HEK293 (cell line): ENCODE measurements around the gene AFG1L.

Source experiments
- CTCF ChIA-PET: fragments of 350-600 bp; formaldehyde crosslinking; extraction: SDS; loops from one replicate; lab custom pipeline; 2021; ENCODE audit warnings: antibody characterized with exemption; lab: Yijun Ruan, JAX
- POLR2A ChIA-PET: fragments of 300-600 bp; formaldehyde crosslinking; extraction: SDS; loops from one replicate; lab custom pipeline; 2020; ENCODE audit warnings: antibody characterized with exemption, inconsistent platforms; lab: Yijun Ruan, JAX
- H3K27ac ChIP-seq: fragments of 200-500 bp; sonication (Bioruptor generic); 2 replicates; pipeline ENCODE4 v1.5.1; 2014; ENCODE audit warnings: low read depth, low read length, control low read depth, inconsistent platforms; ENCODE audit errors: extremely low read depth
- H3K36me3 ChIP-seq, 2 experiments: fragments of 200-500 bp in 1 of 2; sonication (Bioruptor generic) in 1 of 2; 1 replicate in 1 of 2; 2 replicates in 1 of 2; pipeline ENCODE4 v1.5.1; 2014 to 2017; ENCODE audit warnings: inconsistent platforms in 2 of 2, low read length in 2 of 2; ENCODE audit not compliant: control insufficient read depth in 2 of 2, insufficient read depth in 1 of 2
- H3K4me1 ChIP-seq: fragments of 200-500 bp; sonication (Bioruptor generic); 2 replicates; pipeline ENCODE4 v1.5.1; 2014; ENCODE audit warnings: mild to moderate bottlenecking, low read length, inconsistent platforms; ENCODE audit not compliant: control insufficient read depth, insufficient read depth
- H3K4me3 ChIP-seq: 2 replicates; pipeline ENCODE4 v1.5.1; 2011; ENCODE audit warnings: low read depth, mild to moderate bottlenecking, control low read depth, low read length, moderate library complexity
- H3K9me3 ChIP-seq: fragments of 200-500 bp; sonication (Bioruptor generic); 2 replicates; pipeline ENCODE4 v1.5.1; 2014; ENCODE audit warnings: low read depth, low read length, inconsistent platforms; ENCODE audit not compliant: control insufficient read depth, insufficient read depth
- KLF7 ChIP-seq: fragments of 450-650 bp; formaldehyde crosslinking; IDR thresholded peaks from 2 replicates; pipeline ENCODE4 v1.5.1; 2016; ENCODE audit warnings: missing biosample characterization, missing genetic modification characterization, borderline replicate concordance
- SP3 ChIP-seq: fragments of 450-650 bp; formaldehyde crosslinking; IDR thresholded peaks from 2 replicates; pipeline ENCODE4 v1.5.1; 2016; ENCODE audit warnings: missing biosample characterization, missing genetic modification characterization
- SP7 ChIP-seq: fragments of 450-650 bp; formaldehyde crosslinking; IDR thresholded peaks from 2 replicates; pipeline ENCODE4 v1.5.1; 2016; ENCODE audit warnings: missing biosample characterization, missing genetic modification characterization
- ZBTB21 ChIP-seq: fragments of 450-650 bp; formaldehyde crosslinking; IDR thresholded peaks from 2 replicates; pipeline ENCODE4 v1.5.1; 2017; ENCODE audit warnings: missing biosample characterization, missing genetic modification characterization
- ZNF112 ChIP-seq: fragments of 450-650 bp; formaldehyde crosslinking; IDR thresholded peaks from 2 replicates; pipeline ENCODE4 v1.5.0; 2017; ENCODE audit warnings: missing biosample characterization, missing genetic modification characterization
- ZNF175 ChIP-seq: fragments of 450-650 bp; formaldehyde crosslinking; IDR thresholded peaks from 2 replicates; pipeline ENCODE4 v1.5.1; 2016; ENCODE audit warnings: missing biosample characterization, missing genetic modification characterization
- ZNF23 ChIP-seq: fragments of 450-650 bp; formaldehyde crosslinking; IDR thresholded peaks from 2 replicates; pipeline ENCODE4 v1.5.1; 2016; ENCODE audit warnings: missing biosample characterization, missing genetic modification characterization, borderline replicate concordance
- ZNF280D ChIP-seq: fragments of 450-650 bp; formaldehyde crosslinking; IDR thresholded peaks from 2 replicates; pipeline ENCODE4 v1.5.1; 2016; ENCODE audit warnings: missing biosample characterization, missing genetic modification characterization
- ZNF37A ChIP-seq: fragments of 450-650 bp; IDR thresholded peaks from 2 replicates; pipeline ENCODE4 v1.5.1; 2018; ENCODE audit warnings: missing biosample characterization, missing genetic modification characterization
- ZNF394 ChIP-seq: fragments of 450-650 bp; formaldehyde crosslinking; IDR thresholded peaks from 2 replicates; pipeline ENCODE4 v1.5.1; 2016; ENCODE audit warnings: missing biosample characterization, missing genetic modification characterization, mild to moderate bottlenecking, moderate library complexity, borderline replicate concordance
- ZNF621 ChIP-seq: fragments of 450-650 bp; formaldehyde crosslinking; IDR thresholded peaks from 2 replicates; pipeline ENCODE4 v1.5.1; 2017; ENCODE audit warnings: missing biosample characterization, missing genetic modification characterization
- ZNF629 ChIP-seq: fragments of 450-650 bp; formaldehyde crosslinking; IDR thresholded peaks from 2 replicates; pipeline ENCODE4 v1.5.1; 2017; ENCODE audit warnings: missing biosample characterization, missing genetic modification characterization
- ZNF768 ChIP-seq: fragments of 450-650 bp; formaldehyde crosslinking; IDR thresholded peaks from 2 replicates; pipeline ENCODE4 v1.5.1; 2018; ENCODE audit warnings: missing biosample characterization, mild to moderate bottlenecking, missing genetic modification characterization
- ZSCAN4 ChIP-seq: fragments of 450-650 bp; formaldehyde crosslinking; IDR thresholded peaks from 2 replicates; pipeline ENCODE4 v1.5.1; 2017; ENCODE audit warnings: missing biosample characterization, missing genetic modification characterization
- TF ChIP-seq, protein P1 (sequence below): fragments of 450-650 bp; formaldehyde crosslinking; IDR thresholded peaks from 2 replicates; pipeline ENCODE4; 2016; ENCODE audit warnings: missing biosample characterization, missing genetic modification characterization
- TF ChIP-seq, protein P2 (sequence below): fragments of 450-650 bp; formaldehyde crosslinking; IDR thresholded peaks from 2 replicates; pipeline ENCODE4 v1.5.1; 2017; ENCODE audit warnings: missing biosample characterization, missing genetic modification characterization
- TF ChIP-seq, protein P3 (sequence below): fragments of 450-650 bp; formaldehyde crosslinking; IDR thresholded peaks from 2 replicates; pipeline ENCODE4 v1.5.1; 2016; ENCODE audit warnings: missing biosample characterization, missing genetic modification characterization
- TF ChIP-seq, protein P4 (sequence below): fragments of 450-650 bp; formaldehyde crosslinking; IDR thresholded peaks from 2 replicates; pipeline ENCODE4 v1.5.1; 2016; ENCODE audit warnings: missing biosample characterization, missing genetic modification characterization

AFG1L gene

DNA sequence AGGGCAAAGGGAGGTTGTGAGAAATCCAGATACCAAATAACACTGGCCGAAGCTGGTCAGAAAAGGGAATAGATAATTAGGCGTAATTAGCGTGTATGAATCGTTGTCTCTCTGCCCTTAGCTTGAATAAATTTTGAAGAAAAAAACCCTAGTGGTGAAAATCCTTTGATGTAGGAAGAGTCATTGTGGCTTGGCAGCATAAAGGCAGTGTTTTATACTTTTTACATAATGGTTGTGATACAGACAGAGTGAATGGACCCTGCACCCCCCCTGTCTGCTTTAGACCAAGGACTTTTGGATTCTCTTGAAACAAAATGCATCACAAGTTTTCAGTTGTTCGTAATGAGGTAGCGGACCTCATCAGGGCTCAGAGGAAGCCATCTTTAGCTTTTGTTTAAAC is 126.5 kb downstream of the AFG1L start:
- TF ChIP-seq ZNF621: no peak
- TF ChIP-seq, protein P1, sequence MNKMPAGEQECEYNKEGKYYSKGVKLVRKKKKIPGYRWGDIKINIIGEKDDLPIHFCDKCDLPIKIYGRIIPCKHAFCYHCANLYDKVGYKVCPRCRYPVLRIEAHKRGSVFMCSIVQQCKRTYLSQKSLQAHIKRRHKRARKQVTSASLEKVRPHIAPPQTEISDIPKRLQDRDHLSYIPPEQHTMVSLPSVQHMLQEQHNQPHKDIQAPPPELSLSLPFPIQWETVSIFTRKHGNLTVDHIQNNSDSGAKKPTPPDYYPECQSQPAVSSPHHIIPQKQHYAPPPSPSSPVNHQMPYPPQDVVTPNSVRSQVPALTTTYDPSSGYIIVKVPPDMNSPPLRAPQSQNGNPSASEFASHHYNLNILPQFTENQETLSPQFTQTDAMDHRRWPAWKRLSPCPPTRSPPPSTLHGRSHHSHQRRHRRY (tag by site-specific recombination): no peak
- TF ChIP-seq ZNF394 (tag by site-specific recombination): no peak
- TF ChIP-seq ZNF768 (tag by site-specific recombination): no peak
- no peak for TF ChIP-seq SP3 (tag by site-specific recombination)
- TF ChIP-seq ZNF23 (tag by site-specific recombination): no peak
- TF ChIP-seq KLF7 (tag by site-specific recombination): no peak
- TF ChIP-seq, protein P2, sequence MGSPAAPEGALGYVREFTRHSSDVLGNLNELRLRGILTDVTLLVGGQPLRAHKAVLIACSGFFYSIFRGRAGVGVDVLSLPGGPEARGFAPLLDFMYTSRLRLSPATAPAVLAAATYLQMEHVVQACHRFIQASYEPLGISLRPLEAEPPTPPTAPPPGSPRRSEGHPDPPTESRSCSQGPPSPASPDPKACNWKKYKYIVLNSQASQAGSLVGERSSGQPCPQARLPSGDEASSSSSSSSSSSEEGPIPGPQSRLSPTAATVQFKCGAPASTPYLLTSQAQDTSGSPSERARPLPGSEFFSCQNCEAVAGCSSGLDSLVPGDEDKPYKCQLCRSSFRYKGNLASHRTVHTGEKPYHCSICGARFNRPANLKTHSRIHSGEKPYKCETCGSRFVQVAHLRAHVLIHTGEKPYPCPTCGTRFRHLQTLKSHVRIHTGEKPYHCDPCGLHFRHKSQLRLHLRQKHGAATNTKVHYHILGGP (tag by site-specific recombination): no peak
- no peak for TF ChIP-seq ZNF280D (tag by site-specific recombination)
- TF ChIP-seq ZNF37A (tag by site-specific recombination): no peak
- TF ChIP-seq, protein P3, sequence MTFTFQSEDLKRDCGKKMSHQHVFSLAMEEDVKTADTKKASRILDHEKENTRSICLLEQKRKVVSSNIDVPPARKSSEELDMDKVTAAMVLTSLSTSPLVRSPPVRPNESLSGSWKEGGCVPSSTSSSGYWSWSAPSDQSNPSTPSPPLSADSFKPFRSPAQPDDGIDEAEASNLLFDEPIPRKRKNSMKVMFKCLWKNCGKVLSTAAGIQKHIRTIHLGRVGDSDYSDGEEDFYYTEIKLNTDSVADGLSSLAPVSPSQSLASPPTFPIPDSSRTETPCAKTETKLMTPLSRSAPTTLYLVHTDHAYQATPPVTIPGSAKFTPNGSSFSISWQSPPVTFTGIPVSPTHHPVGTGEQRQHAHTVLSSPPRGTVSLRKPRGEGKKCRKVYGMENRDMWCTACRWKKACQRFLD: no peak
- no peak for TF ChIP-seq ZSCAN4 (tag by site-specific recombination)
- TF ChIP-seq, protein P4, sequence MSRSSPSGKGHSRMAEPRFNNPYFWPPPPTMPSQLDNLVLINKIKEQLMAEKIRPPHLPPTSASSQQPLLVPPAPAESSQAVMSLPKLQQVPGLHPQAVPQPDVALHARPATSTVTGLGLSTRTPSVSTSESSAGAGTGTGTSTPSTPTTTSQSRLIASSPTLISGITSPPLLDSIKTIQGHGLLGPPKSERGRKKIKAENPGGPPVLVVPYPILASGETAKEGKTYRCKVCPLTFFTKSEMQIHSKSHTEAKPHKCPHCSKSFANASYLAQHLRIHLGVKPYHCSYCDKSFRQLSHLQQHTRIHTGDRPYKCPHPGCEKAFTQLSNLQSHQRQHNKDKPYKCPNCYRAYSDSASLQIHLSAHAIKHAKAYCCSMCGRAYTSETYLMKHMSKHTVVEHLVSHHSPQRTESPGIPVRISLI (tag by site-specific recombination): no peak
- CTCF ChIA-PET: interaction anchor here (0.5 to 0.6 kb wide), 2 partner anchors 142 to 882 kb away, joined by 3 read pairs; no protein-coding TSS in a partner anchor
- Histone ChIP-seq H3K4me3 (no peak overlapping the region), H3K9me3 (no peaks in the 10 kb centered on the region), H3K4me1 (no peaks in the 10 kb centered on the region), H3K27ac (no peak overlapping the region), H3K36me3 (no peaks in the 10 kb centered on the region)
- POLR2A ChIA-PET: no interaction called here

DNA sequence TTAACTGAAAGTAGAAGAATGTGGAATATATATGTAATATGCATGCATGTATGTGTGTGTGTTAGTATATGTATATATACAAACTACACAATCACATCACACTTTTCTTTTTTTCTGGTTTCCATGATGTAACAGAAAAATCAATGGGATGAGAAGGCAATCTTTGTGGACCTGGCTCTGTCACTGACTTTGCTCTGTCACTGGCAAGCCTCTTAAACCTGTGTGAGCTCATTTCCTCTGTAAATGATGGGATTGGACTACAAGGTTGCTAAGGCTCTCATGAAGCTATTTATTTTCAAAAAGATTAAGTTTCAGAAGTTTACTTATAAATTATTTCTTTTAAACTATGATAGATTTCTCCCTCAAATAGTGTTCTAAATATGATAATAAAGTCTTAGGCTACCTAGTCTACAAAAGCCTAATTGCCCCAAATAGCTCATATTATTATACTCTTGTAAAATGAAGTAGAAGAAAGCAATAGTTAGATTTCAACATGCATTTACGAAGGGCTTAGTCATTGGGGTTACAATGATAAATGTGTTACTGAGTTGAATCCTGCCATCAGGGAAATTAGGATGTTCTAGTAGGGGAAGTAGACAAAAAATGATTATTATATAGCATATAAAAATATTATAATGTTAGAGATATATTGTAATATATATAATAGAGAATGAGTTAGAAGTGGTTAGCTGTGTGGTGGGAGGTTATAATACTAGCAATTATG is 129.3 kb downstream of the AFG1L start:
- CTCF ChIA-PET: interaction anchor here (0.7 to 1.3 kb wide), 2 partner anchors 20 to 29 kb away, joined by 3 to 4 read pairs; no protein-coding TSS in a partner anchor
- POLR2A ChIA-PET: no interaction called here
- Histone ChIP-seq H3K36me3 (no peaks in the 10 kb centered on the region), H3K4me3 (no peak overlapping the region), H3K9me3 (no peaks in the 10 kb centered on the region), H3K4me1 (no peaks in the 10 kb centered on the region), H3K27ac (no peak overlapping the region)
- TF ChIP-seq ZNF112 (tag by site-specific recombination): no peak
- TF ChIP-seq ZBTB21: peak; percentile 48; the same call in 1 of the 2 replicates
- no peak for TF ChIP-seq ZNF175 (tag by site-specific recombination)
- peak; percentile 51 for TF ChIP-seq ZNF629 (tag by site-specific recombination)
- TF ChIP-seq SP7 (tag by site-specific recombination): peak; percentile 58
